Measurements from ENCODE around the gene PIP5K1B.

The PIP5K1B gene

DNA sequence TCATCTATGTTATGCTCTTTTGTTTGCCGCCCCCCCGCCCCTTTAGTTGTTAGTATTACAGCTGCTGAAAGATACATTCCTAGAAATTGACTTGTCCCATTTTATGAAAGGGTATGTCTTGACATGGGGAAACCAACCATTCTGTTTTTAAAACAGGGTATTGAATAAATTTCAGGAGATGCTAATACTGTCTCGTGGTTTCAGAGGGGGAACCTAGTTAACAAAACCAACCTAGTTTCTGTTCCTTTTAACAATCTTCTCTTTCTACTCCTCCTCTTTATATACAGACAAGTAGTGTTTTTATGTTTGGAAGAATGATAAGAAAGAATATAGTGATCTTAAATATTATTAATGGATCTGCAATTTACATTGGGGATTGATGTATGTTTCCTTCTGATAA is 3.5 kb downstream of the PIP5K1B start:
- no peak for DNase-seq

DNA sequence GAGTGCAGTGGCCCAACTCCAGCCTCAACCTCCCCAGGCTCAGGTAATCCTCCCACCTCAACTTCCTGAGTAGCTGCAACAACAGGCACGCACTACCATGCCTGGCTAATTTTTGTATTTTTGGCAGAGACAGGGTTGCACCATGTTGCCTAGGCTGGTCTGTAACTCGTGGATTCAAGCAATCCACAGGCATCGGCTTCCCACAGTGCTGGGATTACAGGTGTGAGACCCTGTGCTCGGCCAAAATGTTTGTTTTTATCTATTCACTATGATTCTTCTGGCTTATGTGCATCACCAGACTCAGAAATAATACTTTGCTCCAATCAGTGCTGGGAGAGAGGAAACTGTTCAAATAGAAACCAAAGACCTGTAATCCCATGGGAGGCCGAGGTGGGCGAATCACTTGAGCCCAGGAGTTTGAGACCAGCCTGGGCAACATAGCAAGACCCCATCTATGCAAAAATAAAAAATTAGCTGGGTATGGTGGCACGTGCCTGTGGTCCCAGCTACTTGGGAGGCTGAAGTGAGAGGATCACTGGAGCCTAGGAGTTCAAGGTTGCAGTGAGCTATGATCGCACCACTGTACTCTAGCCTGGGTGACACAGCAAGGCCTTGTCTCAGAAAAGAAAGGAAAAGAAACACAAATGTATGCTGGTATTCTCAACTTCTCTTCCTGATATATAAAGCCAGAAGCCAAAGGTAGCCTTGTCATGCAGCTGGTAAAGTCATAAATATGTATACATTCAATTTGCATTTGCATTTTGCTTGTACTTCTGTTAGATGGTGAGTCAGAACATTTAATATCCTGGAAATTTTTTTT is 4.5 kb downstream of the PIP5K1B start:
- no peak for DNase-seq

DNA sequence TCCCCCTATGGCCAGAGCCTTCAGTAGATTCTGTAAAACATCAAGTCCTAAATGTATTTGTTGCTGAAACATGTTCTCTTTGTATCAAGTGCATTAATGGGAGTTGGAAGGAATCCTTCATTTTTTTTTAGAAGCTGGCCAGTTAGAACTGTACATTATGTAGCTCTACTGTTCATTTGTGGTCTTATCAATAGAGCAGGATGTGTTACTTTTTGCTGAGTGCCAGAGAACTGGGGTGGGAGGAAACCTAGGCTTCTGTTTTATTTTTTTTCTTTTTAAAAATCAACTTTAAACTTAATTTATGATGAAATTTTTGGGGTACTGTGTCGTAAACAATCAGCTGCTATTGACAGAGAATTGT is 5.1 kb downstream of the PIP5K1B start:
- no peak for DNase-seq

DNA sequence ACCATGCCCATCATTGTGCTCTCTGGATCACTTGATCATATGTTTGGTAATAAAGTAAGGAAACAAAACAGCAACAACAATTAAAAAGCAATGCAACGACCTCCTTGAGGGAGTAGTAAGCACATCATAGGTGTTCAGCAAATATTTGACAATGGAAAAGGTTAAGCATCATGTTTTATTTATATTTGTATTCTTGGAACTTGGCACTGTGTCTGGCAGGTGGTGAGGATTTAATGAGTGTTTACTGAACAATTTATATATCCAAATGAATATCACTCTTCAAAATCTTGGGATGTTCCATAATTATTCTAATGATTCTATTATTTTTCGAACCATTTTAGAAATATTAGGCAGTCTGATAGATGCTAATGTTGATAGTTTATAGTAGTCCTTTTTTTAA is 6.2 kb downstream of the PIP5K1B start:
- no peak for DNase-seq

DNA sequence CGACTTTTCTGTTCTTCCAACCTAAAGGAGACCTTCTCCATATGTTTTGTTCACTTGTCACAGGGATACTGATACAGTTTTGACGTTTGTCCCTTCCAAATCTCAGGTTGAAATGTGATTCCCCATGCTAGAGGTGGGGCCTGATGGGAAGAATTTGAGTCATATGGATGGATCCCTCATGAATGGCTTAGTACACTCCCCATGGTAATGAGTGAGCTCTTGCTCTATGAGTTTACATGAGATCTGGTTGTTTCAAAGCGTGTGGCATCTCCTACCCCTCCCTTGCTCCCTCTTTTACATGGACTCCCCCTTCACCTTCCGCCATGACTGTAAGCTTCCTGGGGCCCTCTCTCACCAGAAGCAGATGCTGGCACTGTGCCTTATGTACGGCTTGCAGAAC is 6.9 kb downstream of the PIP5K1B start:
- DNase-seq: no peak

DNA sequence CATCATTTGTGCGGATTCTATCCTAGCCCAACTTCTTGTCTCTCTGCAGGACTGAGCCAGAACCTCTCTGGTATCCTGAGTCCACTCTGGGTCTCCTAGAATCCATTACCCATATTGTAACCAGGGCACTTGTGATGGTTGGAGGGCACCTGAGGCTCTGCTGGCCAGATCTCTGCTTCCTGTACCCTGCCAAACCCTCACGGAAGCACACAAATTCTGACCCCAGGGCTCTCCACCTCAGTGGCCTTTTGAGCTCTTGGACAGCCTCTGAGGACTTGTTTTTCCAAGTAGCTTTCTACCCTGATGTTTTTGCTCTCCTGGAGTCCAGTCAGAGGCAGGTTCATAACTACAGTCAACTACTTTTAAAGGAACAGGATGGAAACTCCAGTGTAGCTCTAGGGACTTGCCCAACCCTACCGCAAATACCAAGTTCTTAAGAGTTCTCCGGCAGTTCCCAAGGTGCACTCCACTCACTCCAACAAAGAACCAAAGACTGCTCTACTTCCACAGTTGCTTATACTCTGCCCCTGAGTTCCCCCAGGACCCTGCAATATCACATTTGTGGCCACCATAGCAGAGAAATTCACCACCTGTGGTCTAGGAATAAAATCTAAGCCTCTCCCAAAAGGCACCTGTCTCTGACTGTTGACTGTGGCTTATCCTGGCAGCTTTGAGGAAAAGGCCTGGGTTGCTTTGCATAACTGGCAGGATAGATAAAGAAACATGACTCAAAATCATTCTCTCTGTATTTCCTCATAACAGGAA is 9.6 kb downstream of the PIP5K1B start:
- DNase-seq: no peak

DNA sequence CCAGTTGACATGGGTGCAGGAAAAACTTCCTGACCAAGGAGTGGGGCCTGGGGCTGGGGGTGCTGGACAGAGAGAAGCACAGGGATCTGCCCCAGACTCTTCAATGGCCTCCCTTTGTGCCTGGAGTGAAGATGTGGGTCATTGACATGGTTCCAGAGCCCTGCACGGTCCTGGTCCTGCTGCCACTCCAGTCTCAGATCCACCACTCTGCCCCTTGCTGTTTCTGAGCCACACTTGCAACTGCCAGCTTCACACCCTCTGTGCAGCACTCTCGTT is 10.1 kb downstream of the PIP5K1B start:
- DNase-seq: no peak

DNA sequence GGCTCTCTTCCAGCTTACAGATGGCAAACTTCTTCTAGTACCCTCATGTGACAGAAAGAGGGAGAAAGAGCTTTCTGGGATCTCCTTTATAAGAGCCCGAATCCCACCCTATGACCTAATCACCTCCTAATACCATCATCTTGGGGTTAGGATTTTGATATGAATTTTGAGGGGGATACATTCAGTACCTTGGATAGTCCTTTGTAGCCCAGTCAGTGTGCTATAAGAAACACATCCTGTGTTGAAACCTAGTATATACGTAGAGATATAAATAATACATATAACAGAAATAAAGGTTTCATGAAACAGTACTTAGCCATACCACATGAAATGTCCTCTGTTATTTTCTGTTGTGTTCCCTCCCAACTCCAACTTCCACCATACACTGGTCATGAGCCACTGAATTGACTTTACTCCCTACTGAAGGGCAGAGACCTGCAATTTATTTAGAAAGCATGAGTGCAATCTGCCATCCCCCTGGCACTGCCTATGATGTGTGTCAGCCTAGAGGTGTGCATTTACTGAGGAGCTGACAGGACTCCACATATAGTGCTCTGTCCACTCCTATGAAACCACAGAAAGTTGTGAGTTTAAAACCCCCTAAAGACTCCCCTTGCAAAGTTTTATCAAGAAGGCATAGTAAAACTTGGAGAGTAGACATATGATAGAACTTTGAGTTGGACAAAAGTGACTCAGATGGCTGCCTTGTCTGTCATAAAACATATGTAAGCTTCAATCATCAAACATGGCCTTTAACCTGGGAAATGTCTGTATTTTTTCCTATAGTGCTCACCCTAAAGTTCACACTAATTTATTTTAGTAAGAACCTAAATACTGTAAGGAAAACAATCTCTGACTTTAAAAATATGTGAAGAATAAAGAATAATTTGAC is 12.8 kb downstream of the PIP5K1B start:
- no peak for DNase-seq

DNA sequence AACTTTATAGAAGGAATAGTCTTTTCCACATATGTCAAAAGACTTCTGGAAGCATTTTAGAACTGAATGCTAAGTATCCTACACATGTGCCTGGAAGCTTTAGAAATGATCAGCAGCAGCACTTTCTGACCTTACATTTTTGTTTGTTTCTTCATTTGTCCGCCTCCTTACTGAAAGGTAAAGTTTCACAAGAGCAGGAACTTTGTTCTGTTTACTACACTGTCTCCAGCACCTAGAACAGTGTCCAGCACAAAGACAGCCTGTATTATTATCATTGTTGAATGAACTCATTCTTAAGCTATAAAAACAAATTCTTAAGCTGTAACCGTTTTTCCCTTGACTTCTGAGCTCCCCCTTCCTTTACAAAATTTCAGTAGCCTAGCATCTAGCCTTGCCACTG is 14.8 kb downstream of the PIP5K1B start:
- no peak for DNase-seq

DNA sequence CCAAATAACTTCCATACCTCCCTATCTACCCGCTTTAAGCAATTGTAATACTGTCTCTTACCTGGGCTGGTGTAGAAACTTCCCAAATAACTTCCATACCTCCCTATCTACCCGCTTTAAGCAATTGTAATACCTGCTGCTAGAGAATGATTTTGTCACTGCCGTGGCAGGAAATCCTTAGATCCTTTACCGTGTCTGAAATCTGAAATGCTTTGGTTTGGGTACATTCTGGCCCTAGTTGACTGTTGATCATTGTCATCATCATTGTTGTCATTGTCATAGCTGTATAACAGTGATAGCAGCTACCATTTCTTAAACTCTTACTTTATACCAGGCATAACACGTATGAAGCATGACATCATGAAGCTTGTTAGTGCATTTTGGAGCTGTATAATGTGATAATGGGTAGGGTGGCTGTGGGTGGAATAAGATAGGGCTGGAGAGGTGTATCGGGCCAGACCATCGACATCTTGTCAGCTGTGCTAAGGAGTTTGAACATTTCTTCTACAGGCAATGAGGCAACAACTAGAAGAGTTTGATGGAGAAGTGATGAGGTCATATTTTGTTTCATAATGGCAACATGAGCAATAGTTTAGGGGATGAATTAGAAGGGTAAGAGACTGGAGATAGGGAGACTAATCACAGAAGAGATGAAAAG is 15.7 kb downstream of the PIP5K1B start:
- DNase-seq: no peak

DNA sequence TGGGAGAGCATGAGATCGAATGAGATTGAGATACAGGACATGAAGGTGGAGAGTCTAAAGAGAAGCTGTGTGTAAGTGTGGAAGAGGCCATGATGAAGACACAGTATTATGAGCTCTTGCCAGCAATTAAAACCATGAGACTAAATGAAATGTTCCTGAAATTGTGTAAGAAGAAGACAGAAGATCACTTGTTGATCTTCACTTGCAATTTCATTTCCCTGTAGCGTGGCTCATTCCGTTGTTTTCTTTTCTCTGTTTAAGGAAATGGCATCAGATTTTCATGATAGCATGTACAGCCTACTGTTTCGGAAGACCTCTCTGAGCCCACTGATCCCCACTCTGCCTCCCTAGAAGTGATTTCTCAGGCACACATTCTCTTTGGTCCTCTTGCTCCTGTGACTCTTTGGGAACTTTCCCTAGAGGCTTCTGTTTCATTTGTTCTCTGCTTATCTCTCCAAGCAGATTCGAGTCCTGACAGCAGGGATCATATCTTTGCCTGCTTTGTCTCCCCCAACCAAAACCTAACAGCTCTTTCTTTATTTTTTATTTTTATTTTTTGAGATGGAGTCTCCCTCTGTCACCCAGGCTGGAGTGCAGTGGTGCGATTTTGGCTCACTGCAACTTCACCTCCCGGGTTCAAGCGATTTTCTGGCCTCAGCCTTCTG is 16.8 kb downstream of the PIP5K1B start:
- no peak for DNase-seq

DNA sequence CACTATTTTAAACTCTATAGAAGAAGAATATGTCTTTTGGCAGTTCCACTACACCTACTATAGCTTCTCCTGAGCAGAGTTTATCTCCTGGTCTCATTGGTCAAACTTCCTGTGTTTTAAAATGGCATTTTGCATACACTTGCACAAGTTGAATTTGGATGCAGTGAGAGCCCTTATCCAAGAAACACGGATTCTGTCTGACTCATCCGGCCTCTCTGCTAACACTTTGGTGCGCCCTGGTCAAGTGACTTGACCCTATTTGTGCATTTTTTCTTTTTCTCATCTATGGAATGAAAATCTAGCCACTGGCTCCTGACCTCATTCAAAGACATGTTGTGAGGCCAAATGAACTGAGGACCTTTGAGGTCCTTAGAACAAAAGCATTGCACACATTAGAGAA is 20.0 kb downstream of the PIP5K1B start:
- DNase-seq: no peak

DNA sequence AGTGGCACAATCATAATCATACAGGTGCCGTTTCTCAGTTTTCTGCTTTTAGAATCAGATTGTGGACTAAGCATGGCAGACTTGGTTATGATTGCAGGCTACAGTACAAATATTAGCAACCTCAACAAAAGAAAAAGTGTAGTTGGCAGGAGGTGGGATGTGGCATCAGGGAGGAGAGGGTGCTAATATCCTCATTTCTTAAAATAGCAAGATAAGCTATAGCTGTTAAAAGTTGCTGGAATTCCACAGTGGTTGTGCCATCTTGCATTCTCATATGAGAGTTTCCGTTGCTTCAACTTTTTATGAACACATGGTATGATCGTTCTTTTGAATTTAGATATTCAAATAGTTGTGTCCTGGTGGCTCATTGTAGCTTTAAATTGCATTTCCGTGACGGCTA is 21.4 kb downstream of the PIP5K1B start:
- DNase-seq: no peak

DNA sequence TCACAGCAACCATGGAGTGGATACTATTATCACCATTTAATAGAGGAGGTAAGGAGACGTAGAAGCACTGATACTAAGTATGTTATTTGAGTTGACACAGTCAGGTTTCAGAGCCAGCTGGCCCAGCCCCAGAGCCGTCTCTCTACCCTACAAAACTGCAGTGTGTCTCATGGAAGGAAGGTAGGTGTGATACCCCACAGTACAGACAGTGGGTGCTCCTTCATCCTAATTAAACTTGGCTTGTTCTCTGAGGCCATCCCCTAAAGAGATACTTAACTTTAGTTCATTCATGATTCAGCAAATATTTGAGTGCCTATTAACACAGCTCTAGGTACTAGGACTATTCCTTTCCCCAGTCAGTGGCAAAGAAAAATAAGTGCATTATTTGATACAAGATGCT is 22.6 kb downstream of the PIP5K1B start:
- DNase-seq: no peak

DNA sequence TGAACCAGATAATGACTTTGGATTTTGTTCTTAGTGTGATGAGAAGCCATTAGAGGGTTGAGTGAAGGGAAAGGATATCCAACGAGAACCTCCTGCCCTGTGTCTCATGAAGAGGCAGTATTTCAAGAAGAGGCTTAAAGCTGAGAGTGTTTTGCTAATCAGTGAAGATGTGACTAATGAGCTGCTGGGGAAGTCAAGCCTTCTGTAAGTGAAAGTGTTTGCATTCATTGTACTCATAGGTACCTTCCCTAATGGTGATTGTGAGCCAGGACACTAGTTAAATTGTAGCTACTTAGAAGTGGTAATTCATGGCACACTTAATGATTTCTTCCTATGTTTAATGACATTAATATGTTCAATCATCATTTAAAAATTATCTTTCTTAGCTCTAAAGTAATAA is 23.7 kb downstream of the PIP5K1B start:
- no peak for DNase-seq

DNA sequence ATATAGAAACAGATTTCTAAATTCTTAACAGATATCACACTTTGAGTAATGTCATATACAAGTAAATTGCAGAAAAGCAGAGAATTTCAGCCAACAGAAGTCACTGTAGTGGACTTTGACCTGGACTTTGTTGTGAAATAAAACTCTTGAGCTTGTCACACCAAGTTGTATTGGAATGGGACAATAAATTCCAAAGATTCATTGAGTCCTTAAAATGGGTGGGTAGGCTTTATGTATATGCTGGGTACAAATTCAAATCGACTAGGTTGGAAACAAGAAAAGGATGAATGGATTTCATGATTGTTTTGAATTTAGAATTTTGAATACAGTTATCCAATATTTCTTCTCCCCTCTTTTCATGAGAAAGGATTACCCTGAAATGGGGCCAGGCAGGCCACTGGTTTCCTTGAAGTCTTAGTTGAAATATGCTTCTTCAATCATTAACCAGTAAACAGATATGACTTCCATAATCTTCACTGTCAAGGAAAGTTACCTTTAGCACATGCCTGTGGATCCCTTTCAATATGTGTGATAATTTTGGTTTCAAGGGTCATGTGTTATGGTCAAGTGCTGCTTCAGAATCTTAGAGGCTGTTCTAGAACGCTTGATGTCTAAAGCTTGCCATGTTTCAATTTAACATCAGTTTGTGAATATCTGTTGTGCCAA is 25.7 kb downstream of the PIP5K1B start:
- DNase-seq: no peak

DNA sequence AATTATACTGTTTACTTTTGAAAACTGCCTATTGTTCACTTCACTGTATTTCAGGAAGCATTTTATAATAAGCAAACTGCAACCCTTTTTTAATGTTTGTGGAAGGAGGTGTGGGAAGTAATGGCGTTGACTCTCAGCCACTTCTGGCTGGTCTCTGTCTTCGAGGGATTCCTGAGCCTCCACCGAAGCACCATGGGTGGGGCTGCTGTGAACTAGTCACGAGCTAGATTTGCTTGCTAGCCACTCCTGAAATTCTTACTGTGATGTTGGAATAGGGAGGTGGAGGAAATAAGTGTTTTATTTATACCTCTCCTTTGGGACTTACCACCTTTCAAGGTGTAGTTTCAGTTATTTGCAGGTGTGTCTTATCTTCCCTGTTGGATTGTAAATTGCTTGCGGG is 26.8 kb downstream of the PIP5K1B start:
- DNase-seq: no peak

DNA sequence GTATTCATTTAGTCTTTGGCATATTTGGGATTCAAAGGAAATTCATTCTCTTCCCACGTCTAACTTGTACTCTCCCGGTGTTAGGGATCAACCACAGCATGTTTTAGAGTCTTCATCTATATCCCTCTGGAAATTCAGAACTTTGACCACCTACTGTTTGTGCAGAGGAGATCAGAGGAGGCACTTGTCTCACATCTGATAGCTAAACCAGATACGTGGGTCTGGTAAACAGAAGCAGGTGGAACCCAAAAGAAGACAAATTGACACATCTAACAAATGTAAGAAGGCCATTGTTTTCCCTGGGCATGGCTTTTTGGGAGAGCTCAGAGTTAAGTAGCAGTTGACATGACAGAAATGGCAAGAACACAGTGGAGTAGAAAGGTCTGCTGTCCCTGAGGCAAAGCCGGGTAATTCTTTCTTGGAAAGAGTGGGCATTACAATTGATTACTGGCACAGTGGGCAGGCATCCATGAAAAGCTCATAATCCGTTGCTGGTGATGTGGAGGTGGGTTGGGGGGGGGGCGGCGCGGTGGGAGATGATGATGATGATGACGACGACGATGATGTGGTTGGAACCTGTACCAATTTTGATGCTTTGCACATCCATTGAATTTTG is 27.5 kb downstream of the PIP5K1B start:
- no peak for DNase-seq

DNA sequence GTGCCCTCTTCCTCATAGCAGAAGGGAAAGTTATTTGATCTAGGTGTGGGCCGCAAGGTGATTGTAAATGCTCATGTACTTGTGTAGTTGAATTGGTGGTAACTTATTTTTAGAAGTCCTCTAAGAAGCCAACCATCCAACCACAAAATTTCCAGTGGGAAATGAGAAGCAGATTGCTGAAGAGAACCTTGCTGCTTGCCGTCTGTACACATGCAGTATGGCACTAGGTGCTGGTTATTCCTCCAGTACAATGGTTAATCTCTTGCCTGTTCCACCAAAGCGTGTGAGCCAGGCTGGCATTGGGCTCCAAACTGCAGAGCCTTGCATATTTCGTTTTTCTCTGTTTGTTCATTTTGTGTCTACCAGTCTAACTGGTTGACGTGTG is 28.0 kb downstream of the PIP5K1B start:
- no peak for DNase-seq

DNA sequence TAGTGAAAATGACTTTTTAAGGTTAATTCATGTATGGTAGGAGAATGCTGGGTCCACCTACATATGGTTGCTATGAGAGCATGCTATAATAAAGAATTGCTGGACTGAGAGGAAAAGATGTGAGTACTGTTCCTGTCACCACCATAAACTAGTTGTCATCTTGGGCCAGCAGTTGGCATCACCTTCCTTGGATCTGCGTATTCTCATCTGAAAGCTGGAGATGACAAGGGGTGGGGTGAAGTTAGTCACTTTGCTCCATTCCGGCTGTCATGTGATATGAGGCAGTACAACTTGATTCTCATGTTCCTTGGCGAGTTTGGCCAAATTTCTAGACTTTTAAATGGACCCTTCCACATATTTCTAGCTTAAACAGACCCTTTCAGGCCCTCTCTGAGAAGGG is 33.3 kb downstream of the PIP5K1B start:
- DNase-seq: no peak

DNA sequence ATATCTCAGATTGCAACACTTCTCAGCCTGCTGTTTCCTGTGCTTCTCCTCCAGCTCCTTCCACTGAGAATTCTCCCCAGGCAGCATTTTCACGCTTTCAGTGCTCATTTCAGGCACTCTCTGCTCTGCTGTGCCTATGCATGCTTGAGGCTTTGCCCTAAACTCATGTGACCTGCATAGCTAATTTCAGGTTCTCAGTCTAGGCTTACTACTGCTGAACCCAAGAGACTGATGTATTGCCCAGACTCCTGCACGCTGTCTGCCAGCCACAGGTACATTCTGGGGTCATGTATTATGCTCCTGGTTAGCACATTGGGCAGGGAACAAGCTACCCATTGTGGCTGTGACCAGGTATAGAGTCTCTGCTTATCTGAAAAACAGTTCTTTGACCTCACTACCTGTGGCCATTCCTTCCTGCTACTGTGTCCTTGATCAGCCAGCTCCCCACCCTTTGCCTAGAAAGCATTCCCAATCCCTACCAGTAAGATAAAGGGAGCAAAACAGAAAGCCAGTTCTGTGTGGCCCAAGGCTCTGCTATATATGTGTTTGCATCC is 34.7 kb downstream of the PIP5K1B start:
- DNase-seq: no peak

Data from CD4-positive, alpha-beta T cell treated with Interleukin-15 for 1 hour (primary cell).